Heart left ventricle (tissue), 16 donors: ENCODE results near the gene ADAM8. TPM values are rescaled to one million over a fixed set of nuclear protein-coding genes. Genes with fewer than 3 reads are reported as not detected.

Experiments used
- ATAC-seq, 4 donors: fragments of 200-7000 bp; cut with Tn5 transposase; one replicate each; pipeline ENCODE4 v1.9.1; 2020 to 2022; ENCODE audit warnings: moderate library complexity in 4 of 4, mild to moderate bottlenecking in 3 of 4, moderate number of reproducible peaks in 1 of 4
- DNase-seq, 5 donors: peaks; one replicate each; pipeline ENCODE4 v3.0.0-alpha.2; 2020
- H3K27ac ChIP-seq, 12 donors: fragments of 200-600 bp; sonication (generic) in 4 of 12; one replicate each; pipeline versions ENCODE4 v1.5.0 to v1.8.0; 2016 to 2022; ENCODE audit warnings: mild to moderate bottlenecking in 2 of 12
- H3K27me3 ChIP-seq, 9 donors: fragments of 200-600 bp; sonication (generic) in 2 of 9; one replicate each; pipeline versions ENCODE4 v1.5.1 to v1.8.0; 2016 to 2022; ENCODE audit warnings: mild to moderate bottlenecking in 3 of 9
- H3K36me3 ChIP-seq, 9 donors: fragments of 200-600 bp; sonication (generic) in 2 of 9; one replicate each; pipeline versions ENCODE4 v1.5.0 to v1.8.0; 2018 to 2022; ENCODE audit warnings: mild to moderate bottlenecking in 2 of 9
- H3K4me1 ChIP-seq, 12 donors: fragments of 200-600 bp; sonication (generic) in 4 of 12; one replicate each; pipeline versions ENCODE4 v1.5.0 to v1.8.0; 2016 to 2022; ENCODE audit warnings: mild to moderate bottlenecking in 3 of 12
- H3K4me3 ChIP-seq, 12 donors: fragments of 200-600 bp; sonication (generic) in 4 of 12; one replicate each; pipeline versions ENCODE4 v1.5.0 to v1.8.0; 2017 to 2022; ENCODE audit warnings: mild to moderate bottlenecking in 9 of 12, moderate library complexity in 4 of 12
- H3K9me3 ChIP-seq, 12 donors: fragments of 200-600 bp; sonication (generic) in 4 of 12; one replicate each; pipeline versions ENCODE4 v1.5.0 to v1.8.0; 2016 to 2022; ENCODE audit warnings: mild to moderate bottlenecking in 1 of 12
- CTCF ChIP-seq, 12 donors: fragments of 200-600 bp; sonication (generic) in 4 of 12; IDR thresholded peaks; one replicate each; pipeline versions ENCODE4 v1.5.0 to v1.8.0; 2018 to 2022; ENCODE audit warnings: antibody characterized with exemption in 12 of 12, mild to moderate bottlenecking in 5 of 12
- POLR2A ChIP-seq, 2 donors: fragments of 450-650 bp; IDR thresholded peaks; one replicate each; pipeline ENCODE4 v1.6.1; 2017; ENCODE audit warnings: antibody characterized with exemption in 2 of 2, mild to moderate bottlenecking in 2 of 2, moderate library complexity in 2 of 2
- WGBS, 4 donors: extraction: QIAGEN DNeasy Blood & Tissue Kit in 2 of 4; methylation state at CpG; one replicate each; pipeline versions ENCODE4 v1.1.5 to v1.1.7; 2013 to 2018; 5-methylcytosine and 5-hydroxymethylcytosine counted together
- intact Hi-C, 10 donors: fragments of 100-400 bp; cut with DNase I; formaldehyde crosslinking; loops; one replicate each; pipeline versions ENCODE4 v1.11.1 to v1.14.2; 2022
- polyA plus RNA-seq, 2 donors: library from polyadenylated mRNA; stranded (reverse); fragments of 200-250 nt; gene quantifications; one replicate each; pipeline ENCODE4 v1.2.3, GENCODE V29; 2013
- total RNA-seq, 9 donors: library from RNA; depleted of rRNA in 2 of 9; stranded (reverse); fragments of >200 nt in 2 of 9; fragmentation: NEBNext Ultra II Directional in 3 of 9; extraction: Animal tissue kit (Norgen Biotek cat#: 25700) in 3 of 9; gene quantifications; one replicate each; pipeline versions ENCODE4 v1.1.0 to v1.2.4, GENCODE V29; 2016 to 2023
- donor health status: ischemic (EF 13 %, LVEDD 7.1; RV severe dilation, severe dysfunction).
- donor health status: healthy with polysubstance abuse.
- donor health status: DM: no; HTN: yes; CAD: no.
- donor health status: DM: no; HTN: no; CAD: no.
- donor health status: ischemic (EF 25% LVEDD 6.9; RV normal size, moderate dysfunction).
- donor health status: ischemic (EF 25% LVEDD 5.7; RV mildly dilated, moderate dysfunction).
- donor health status: healthy.
- donor health status: DM: yes; HTN: yes; CAD: no.
- donor health status: ischemic (EF 35%, LVEDD 5.7; RV mildly dilated, moderate dysfunction).
- donor health status: nonischemic (EF 11% LVEDD 7.7; RV severe dilation, severe dysfunction).
- donor health status: DM: yes; HTN: yes; CAD: no.
- donor health status: PGD.
- donor health status: ischemic (EF 29% LVEDD 5.4; RV normal size, mild dysfunction).
- donor health status: nonischemic (EF 23%, LVEDD 6.1; RV moderate dilation, normal function).

ADAM8 gene
- total and polyA plus RNA-seq, 11 donors: 0.50 to 10.3 (median 1.6) TPM

- H3K4me3 ChIP-seq: peak overlapping the region in 2 of 12 donors; percentile 12 to 25
- peak overlapping the region in 10 of 12 donors; percentile 6 to 94 (median 57) for H3K27ac ChIP-seq
- intact Hi-C loops: loop anchor here in 1 of 10 donors (5.0 kb wide), 1 partner anchor 691 kb away; no protein-coding TSS in a partner anchor
- TF ChIP-seq POLR2A (IDR thresholded peaks at IDR 0.05): no peak
- no peak for TF ChIP-seq CTCF (IDR thresholded peaks at IDR 0.05)
- no peaks in the 10 kb centered on the region for H3K9me3 ChIP-seq
- ATAC-seq: no peak
- WGBS, 4 donors: 67 to 77% (median 71%) methylated on average over 14 to 21 of the region's 21 CpGs
- H3K27me3 ChIP-seq: no peaks in the 10 kb centered on the region
- H3K4me1 ChIP-seq: peaks cover 5 to 68% (median 37%) of the 10 kb centered on the region in 12 donors
- DNase-seq: peak in 1 of 5 donors; percentile 50
- H3K36me3 ChIP-seq: no peaks in the 10 kb centered on the region
Measured at GRCh38 chr10:133258066-133258817, 18.4 kb downstream of the ADAM8 start.

GRCh38 chr10:133257489-133258065 lies 19.1 kb downstream of the ADAM8 start:
- intact Hi-C loops: loop anchor here in 1 of 10 donors (5.0 kb wide), 1 partner anchor 690 kb away; no protein-coding TSS in a partner anchor
- 4 to 6% (median 5%) methylated on average over 21 to 27 of the region's 27 CpGs for WGBS, 4 donors
- no peaks in the 10 kb centered on the region for H3K9me3 ChIP-seq
- peak; percentile 12 to 52 (median 22) for ATAC-seq
- H3K27ac ChIP-seq: peak overlapping the region in 6 of 12 donors; percentile 6 to 94 (median 44)
- DNase-seq: peak; percentile 69 to 83 (median 73)
- H3K27me3 ChIP-seq: no peaks in the 10 kb centered on the region
- peaks cover 5 to 64% (median 34%) of the 10 kb centered on the region in 12 donors for H3K4me1 ChIP-seq
- peak overlapping the region in 8 of 12 donors; percentile 9 to 38 (median 30) for H3K4me3 ChIP-seq
- no peaks in the 10 kb centered on the region for H3K36me3 ChIP-seq
- TF ChIP-seq POLR2A (IDR thresholded peaks at IDR 0.05) (no peak), CTCF (IDR thresholded peaks at IDR 0.05) (peak in 10 of 12 donors; percentile 10 to 46 (median 28))

- Histone ChIP-seq H3K27me3 (peaks cover 0 to 9% (median 0%) of the 10 kb centered on the region in 9 donors), H3K9me3 (no peaks in the 10 kb centered on the region), H3K27ac (no peak overlapping the region), H3K4me1 (peaks cover 0 to 47% (median 21%) of the 10 kb centered on the region in 12 donors), H3K36me3 (no peaks in the 10 kb centered on the region), H3K4me3 (no peak overlapping the region)
- WGBS, 4 donors: 83 to 92% (median 88%) methylated on average over 10 to 15 of the region's 15 CpGs
- ATAC-seq (no peak), DNase-seq (no peak)
- intact Hi-C loops: loop anchor here in 1 of 10 donors (5.0 kb wide), 1 partner anchor 688 kb away; no protein-coding TSS in a partner anchor
- TF ChIP-seq CTCF (IDR thresholded peaks at IDR 0.05) (no peak), POLR2A (IDR thresholded peaks at IDR 0.05) (no peak)
Measured at GRCh38 chr10:133255323-133255722, 21.3 kb downstream of the ADAM8 start.
